Activated CD4-positive, CD25-positive, alpha-beta regulatory T cell (primary cell): ENCODE results near the gene PSMG2.
A peak's percentile ranks its signal among the peaks of the same experiment; 100 is the strongest.

ENCODE experiments used
- DNase-seq, 4 experiments: peaks; one replicate each; lab custom pipeline; 2025; lab: John Stamatoyannopoulos, UW

PSMG2 gene, protein sequence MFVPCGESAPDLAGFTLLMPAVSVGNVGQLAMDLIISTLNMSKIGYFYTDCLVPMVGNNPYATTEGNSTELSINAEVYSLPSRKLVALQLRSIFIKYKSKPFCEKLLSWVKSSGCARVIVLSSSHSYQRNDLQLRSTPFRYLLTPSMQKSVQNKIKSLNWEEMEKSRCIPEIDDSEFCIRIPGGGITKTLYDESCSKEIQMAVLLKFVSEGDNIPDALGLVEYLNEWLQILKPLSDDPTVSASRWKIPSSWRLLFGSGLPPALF

DNA sequence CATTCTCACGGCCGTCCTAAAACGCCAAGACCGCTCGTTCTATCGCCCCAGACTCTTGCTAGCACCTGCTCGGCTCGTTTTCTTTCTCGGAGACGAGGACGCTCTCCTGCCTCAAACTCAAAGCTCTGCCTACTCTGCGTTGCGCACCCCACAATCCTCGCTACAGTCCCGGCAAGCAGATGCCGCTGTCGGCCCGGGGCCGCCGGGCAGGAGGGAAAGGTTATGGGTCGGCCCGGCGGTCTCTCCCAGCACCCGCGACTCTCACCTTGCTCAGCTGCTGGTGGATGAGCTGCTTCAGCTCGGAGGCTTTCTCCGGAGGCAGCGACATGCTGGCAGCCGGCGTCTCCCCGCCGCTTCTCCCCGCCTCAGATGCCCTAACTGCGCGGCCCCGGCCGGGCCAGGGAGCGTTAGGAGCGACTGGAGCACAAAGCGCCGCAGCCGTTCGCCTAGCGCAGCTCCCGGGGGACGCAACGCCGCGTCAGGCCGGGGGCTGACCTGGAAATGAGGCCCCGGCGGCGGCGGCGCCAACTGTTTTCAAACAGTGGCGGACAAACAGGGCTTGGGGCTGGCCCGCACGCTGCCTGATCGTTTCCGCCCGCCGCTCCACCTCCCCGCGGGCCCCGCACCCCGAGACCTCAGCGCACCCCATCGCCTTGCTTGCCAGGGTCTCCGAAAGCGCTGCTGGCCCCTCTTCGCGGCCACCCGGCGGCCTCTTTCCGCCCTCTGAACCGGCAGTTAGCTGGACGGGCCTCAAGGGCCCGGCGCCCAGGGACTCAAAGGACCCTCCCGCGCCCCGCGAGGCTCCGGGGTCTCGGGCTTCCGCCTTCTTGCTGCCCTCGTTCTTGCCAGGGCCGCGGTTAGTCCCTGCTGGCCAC, at the start of gene PSMG2, which contains the start of gene CEP76:
Gene PSMG2 (plus strand): TSS at position 822 of the 875 bp plus-strand sequence. CDS start 66 bp downstream, outside the sequence.
Gene CEP76 (minus strand): TSS at position 503 of the 875 bp plus-strand sequence. CDS start 175 bp downstream, at position 328.
- peak; percentile 70 to 74 (median 70) for DNase-seq

DNA sequence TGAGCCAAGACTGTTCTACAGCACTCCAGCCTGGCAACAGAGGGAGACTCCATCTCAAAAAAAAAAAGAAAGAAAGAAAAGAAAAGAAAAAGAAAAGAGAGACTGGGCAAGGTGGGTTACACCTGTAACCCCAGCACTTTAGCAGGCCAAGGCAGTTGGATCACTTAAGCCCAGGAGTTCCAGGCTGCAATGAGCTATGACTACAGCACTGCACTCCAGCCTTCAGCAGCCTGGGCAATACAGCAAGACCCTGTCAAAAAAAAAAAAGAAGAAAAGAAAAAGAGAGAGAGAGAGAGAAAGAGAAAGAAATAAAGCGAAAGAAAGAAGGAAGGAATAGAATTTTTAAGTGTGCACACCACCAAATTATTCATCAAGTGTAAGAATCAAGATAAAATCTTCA, 47.9 kb upstream of the PSMG2 start:
- DNase-seq = no peak

DNA sequence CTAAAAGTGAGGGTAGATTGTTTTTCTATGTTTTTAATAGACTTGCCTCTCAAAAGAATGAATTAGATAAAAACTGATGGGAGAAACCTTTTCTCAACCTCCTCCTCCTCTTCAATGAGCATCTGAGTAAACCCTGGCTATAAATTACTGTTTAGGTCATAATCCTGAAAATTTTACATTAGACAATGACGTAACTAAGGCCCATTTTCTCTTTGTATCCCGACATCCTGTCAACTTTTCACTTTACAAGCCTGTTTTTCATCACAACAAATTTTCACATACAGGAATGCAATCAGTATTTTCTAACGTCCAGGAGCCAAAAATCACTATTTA, 46.3 kb upstream of the PSMG2 start:
- DNase-seq = no peak

DNA sequence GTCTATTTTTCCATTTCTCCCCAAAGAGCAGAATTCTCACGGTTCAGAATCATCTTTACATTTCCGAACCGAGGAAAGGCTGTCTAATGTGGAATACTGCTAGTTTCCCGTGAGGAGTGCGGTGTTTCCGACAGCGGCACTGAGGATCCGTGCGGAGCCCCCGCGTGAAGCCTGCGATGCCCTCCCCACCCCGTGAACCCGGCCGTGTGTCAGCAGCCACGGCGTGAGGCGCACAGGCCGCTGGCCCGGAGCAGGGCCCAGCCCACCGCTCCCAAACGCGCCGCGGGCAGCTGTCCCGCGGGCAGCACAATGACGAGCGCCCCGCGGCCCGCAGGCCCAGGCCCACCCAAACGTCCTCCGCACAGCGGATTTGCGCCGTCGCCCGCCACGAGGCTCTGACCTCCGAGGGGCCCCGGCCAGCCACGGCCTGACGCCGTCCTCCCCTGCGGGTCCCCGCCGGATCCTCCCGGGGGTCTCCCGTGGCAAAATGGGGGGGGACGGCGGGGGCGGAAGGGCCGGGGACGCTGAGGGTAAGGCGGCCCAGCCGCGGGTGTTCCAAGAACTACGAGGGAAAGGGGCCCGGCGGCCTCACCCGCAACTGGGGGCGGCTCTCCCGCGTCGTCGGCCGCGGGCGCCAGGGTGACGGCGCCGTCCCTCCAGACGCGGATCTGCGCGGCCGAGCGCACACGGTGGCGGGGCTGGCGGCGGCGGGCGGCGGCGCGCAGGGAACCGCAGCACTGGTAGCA, 45.7 kb upstream of the PSMG2 start:
- no peak for DNase-seq

DNA sequence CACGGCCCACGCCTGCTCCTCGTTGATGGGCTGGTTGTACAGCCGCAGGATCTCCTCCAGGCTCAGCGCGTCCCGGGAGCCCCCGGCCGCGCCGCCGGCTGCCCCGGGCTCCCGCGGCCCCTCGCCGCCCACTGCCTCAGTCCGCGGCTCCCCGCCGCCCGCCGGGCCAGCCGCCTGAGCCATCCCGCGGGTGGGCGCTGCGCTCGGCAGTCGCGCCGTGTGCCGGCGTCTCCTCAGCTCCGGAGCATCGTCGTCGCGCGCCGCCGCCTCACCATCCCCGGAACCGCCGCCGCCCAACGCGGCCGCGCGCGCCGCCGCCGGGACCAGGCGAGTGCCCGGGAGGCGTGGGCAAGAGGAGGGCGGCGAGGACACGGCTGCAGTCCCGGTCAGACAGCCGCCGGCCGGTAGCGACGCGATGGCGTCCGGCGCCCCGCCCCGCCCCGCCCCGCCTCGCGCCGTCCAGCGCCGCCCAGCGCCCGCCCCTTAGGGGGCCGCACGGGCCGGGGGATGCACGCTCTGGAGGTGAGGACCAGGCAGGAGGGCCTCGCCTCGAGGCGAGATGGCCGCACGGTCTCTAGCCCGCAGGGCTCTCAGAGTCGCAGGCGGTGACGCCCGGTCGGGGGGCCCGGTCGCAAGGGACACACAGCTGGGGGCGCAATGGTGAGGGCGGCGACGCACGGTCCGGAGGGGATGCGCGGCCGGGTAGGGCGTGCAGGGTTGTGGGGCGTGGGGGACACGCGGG, 45.0 kb upstream of the PSMG2 start, which contains the start of gene SPIRE1:
Gene SPIRE1 (minus strand): TSS at position 424 of the 742 bp plus-strand sequence. CDS start 241 bp downstream, at position 183.
- DNase-seq = peak in 1 of 4 experiments; percentile 16

DNA sequence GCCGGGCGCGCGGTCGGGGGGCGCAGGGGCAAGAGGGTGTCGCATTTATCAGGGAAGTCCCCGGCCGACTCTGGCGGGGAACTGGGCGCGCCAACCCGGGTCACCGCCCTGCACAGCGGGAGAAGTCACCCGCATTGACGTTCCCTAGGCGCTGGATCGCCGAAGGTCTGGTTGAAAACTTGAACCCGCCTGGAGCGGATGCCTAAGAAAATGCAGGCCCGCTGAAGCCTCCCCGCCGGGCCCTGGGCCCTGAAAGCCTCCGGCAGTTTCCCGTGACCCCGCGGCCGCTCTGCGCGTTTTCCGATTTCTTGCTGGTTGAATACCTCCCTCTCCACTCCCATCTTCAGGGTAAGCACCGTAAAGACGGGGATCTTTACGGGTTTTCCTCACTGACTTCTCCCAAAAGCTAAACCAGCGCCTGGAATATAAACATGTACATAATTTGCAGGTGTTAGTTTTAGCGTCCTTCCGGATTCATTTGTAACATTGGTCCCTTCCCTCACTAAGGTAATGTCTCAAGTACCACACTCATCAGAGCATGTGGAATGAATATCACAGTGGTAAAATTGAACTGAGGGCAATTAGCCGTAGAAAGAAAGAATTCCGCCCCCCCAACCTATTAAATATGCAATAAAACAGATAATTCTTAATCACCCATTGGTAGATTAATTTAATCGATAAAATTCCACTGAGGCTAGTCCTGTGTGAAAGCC, 44.3 kb upstream of the PSMG2 start:
- no peak for DNase-seq

DNA sequence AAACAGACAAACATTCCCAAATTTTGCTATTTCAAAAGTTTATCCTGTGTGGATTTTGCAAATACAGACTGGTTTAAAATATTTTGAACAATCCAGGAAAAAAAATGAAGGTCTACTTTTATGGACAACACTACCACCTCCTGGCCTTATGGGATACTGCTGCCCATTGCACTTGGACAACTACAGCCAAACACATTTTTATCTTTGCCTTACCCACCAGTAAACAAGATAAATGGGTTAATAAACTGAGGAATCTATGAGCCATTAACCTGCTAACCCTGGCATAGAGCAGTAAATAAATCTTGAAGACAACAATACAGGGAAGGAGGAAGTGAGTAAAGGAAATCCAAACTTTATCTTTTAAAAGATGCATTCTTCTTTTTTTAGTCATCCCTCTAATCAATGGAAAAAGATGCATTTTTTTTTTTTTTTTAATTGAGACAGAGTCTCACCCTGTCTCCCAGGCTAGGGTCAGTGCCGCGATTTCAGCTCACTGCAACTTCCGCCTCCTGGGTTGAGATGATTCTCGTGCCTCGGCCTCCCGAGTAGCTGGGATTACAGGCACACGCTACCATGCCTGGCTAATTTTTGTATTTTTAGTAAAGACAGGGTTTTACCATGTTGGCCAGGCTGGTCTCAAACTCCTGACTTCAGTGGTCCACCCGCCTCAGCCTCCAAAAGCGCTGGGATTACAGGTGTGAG, 42.8 kb upstream of the PSMG2 start:
- no peak for DNase-seq

DNA sequence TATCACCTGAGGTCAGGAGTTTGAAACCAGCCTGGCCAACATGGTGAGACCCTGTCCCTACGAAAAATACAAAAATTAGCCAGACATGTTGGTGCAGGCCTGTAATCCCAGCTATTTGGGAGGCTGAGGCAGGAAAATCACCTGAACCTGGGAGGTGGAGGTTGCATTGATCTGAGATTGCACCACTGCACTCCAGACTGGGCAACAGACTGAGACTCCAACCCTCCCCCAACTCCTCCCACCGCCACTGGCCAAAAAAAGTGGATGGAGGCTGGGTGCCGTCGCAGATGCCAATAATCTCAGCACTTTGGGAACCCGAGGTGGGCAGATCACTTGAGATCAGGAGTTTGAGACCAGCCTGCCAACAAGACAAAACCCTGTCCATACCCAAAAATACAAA, 34.8 kb upstream of the PSMG2 start:
- no peak for DNase-seq

DNA sequence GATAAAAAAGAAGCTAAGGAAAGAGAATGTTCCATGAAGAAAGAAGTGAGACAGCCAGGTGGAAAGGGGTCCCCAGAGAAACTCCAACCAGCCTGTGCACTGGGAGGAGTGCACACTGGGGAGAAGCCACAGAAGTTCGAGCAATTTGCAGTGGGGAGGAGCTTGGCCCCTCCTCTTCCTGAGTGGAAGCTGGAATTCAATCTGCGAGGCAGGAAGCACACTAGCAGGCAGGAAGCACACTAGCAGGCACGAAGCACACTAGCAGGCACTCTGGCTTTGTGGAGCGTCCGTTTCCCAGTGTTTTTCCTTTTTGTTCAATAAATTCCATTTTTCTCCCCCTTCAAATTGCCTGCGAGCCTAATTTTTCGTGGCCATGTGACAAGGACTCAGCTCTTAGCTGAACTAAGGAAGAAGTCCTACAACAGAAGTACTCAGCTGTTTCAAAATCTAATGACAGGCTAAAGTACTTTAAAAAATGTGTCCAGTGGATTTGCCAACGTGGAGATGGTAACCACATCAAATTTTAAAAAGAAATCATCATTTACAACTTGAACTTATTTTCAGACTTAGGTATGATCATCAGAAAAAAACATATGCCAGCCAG, 23.6 kb upstream of the PSMG2 start:
- no peak for DNase-seq

DNA sequence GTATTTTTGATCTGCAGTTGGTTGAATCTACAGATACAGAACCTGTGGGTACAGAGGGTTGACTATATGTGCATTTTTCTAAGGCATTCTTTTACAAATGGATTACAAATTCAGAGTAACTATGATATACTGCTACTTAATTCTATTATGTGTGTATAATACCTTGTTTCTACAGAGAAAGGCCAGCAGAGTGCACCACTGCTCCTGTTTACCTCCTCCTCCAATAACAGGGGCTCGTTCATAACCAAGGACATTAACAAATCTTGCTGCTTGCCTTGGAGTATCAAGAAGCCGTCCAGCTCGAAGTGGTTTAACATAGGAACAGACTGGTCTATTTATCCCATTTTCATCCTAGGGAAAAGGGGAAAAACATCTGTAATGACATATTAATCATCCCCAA, 16.7 kb upstream of the PSMG2 start:
- DNase-seq = no peak

DNA sequence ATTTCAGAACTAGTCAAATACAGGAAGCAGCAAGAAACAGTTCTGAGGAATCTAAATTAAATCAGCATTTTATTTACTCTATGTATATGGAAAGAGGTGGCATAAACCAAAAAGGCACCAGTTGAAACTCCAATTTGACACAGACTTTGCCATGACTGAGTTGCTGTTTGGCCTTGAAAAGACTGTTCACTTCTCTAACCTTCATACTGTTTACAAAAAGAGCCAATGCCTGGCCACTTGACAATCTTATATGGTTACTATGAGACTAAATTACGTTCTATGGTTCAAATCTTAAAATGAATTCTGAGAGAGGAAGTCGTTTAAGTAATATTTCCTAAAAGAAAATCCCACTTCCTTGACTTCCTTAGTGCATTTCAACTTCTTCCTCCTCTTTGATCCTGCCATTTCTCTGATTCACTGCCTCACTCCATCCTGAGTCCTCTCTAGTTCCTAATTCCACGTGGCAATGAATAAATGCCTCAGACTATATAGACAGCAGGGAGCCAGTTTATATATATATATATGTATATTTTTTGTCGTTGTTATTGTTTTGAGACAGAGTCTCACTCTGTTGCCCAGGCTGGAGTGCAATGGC, 13.5 kb upstream of the PSMG2 start:
- DNase-seq = no peak

DNA sequence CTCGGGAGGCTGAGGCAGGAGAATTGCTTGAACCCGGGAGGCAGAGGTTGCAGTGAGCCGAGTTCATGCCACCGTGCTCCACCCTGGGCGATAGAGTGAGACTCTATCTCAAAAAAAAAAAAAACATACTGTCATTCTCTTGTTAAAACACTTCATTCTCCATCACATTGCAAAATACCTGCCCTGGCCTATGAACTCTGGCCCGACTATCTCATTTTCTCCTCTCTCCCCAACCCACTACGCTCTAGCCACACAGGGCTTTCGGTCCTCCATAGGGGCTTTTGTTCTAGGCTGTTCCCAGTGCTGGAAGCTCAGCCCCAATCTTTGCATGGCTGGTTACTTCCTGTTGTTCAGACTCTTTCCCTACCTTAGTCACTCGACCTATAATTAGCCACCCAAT, 10.6 kb upstream of the PSMG2 start:
- DNase-seq = no peak

DNA sequence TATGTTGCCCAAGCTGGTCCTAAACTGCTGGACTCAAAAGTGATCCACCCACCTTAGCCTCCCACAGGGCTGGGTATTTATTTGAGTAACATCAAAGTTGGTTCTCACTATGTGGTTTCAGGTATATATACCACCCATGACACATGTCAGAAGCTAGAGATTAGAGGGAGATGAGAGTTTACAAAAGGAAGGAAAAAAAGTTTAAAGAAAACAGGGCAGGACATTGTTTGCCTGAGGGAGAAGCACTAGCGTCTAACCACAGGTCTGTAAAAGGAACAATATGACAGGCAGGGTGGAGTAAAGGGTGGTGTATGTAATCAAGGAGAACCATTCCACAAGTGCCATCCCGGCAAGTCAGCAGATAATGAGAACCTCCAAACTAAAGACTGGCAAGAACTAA, 8.8 kb upstream of the PSMG2 start:
- DNase-seq = no peak

DNA sequence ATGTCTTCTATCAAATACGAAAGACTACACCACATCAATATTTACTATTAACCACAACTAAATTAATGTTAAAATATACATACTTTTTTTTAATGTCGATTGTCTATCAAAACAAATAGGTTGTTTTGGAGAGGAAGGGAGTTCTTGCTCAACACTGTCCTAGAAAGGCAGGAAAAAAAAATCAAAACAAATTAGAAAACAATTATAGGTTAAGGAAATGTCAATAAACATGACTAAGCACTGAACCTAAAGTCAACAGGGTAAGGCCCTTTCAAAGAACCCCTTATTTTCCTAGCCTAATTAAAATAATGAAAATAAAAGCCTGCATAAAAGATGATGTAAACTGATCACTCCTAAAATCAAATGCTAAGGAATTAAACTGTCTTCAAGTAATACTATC, 3.1 kb upstream of the PSMG2 start:
- DNase-seq = no peak

DNA sequence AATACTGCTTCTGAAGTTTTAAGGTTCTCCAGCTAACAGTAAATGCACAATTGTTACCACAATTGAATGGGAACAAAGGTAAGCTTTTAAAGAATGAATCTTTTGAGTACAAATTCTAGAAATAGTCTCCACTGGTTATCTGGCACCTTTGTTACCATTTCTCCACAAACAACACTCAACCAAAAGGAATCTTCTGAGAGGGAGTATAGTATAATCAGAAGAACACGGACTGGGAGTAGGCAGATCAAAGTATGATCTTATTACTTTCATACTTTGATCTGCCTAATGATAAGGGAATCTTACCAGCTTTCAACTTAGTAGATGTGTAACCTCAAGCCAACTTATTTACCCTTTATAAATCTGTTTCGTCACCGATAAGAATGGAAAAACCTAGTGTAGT, 1.7 kb upstream of the PSMG2 start:
- DNase-seq = no peak

DNA sequence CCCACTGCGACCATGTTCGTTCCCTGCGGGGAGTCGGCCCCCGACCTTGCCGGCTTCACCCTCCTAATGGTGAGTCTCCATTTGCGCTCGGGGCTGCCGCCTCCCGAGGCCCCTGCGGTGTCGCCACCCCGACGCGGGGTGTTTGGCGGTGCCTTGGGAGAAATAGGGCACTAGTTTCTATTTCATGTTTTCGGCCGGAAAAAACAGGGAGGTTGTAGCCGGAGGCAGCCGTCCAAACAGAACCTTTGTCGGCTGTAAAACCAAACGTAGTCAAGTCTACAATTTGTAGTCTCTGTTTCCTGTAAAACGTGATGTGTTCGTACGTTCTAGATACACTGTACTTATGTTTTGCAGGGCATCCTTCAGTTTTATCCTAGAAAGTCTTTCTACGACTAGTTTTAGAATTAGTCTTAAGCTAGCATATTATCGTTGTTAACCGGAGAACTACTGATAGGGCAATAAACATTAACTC, 290 bp downstream of the PSMG2 start:
- no peak for DNase-seq

DNA sequence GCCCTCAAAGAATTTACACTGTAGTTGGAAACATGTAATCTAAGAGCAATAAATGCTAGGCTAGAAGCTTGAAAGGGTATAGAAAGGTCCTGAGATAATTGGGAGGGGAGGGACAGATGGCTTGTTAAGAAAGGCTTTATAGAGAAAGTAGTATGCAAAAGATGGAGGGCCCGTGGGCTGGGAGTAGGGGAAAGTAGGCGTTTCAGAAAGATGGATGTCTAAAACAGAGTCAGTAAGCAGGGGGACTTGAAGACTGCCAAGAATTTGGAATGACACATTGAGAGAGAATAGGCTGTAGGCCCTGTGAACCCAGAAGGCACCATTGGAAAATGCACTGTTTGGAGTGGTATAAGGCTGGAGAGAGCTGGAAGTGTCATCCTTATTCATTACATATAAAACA, 822 bp downstream of the PSMG2 start:
- DNase-seq = no peak

DNA sequence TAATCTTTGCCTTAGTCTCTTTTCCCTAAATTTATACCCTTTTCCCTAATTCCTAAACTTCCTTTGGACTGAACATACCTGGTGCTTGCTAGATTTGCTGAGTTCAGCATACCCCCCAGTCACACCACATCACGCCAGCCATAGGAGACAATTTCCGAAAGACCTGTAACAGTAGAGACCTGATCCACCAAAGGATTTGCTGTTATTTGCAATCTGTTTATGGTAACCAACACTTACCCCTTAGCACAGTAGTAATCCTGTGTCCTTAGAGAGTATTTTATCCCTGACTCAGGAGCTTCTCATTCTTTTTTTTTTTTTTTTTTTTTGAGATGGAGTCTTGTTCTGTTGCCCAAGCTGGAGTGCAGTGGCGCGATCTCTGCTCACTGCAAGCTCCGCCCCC, 8.6 kb downstream of the PSMG2 start:
- DNase-seq = no peak

DNA sequence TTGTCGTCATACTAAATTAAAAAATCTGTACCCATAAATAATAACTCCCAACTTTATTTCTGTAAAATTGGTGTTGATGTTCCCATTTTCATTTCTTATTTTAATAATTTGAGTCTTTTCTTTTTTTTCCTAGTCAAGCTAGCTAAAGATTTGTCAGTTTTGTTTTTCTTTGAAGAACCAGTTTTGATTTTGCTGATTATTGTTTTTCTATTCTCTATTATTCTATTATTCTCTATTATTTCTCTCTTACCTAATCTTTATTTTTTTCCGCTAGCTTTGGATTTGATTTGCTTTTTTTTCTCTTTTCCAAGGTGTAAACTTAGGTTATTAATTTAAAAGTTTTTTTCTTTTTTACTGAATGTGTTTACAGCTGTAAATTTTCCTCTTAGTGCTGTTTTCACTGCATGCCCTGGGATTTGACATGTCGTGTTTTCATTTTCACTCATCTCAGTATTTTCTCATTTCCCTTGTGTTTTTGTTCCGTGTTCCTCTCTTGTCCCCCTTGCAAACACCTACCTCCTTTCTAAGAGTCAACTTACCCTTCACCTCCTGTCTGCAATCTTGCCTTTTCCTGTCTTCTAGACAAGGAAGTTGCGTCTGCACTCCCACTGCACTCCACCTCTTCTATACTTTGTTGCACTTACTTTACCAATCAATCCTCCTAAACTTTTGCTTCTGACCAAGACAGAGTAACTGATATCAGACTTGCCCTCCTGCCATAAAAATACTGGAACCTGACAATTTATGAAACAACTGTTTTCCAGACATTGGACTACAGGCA, 18.8 kb downstream of the PSMG2 start:
- no peak for DNase-seq
